Measurements from ENCODE around the gene NOS1.
"Not testable (repeated sequence)": the region's sequence is repeated elsewhere in the genome, so short reads cannot be mapped to it uniquely, and the experiment has no call there.

The NOS1 gene

DNA sequence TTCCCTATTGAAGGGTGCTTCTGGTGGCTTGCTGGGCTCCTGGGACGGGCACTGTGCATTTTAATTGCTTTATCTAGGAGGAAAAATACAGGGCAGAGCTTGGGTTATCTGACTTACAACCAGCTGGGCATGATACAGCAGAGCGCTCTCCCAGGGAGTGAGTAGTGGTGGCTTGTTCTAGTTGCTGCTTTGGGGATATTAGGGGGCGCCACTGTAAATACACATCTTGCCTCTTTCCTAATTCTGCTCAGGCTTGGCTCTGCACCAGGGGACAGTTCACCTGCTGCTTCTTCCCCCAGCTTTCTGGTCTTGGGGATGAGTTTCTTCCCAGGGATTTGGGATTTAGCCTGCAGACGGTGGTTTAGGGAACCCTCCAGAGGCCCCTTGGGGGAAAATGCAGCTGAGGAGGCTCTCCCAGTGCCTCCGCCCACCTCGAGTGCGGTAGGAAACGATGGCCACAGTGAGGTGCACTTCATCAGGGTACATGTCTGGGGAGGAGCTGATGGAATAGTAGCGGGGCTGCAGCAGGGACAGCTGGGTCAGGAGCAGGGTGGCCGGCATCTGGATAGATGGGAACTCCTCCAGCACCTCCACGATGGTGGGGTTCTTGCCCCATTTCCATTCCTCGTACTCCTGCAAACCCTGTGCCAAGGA lies 134.3 kb downstream of the NOS1 start:
- H3K9me3 ChIP-seq (ENCODE audit: severe bottlenecking) = no peaks in the 10 kb centered on the region
- no peak overlapping the region for H3K4me3 ChIP-seq (ENCODE audit: severe bottlenecking)
- no peaks in the 10 kb centered on the region for H3K27me3 ChIP-seq (ENCODE audit: insufficient read depth, poor library complexity, severe bottlenecking)
- H3K27ac ChIP-seq (ENCODE audit: poor library complexity, severe bottlenecking) = no peak overlapping the region
- H3K4me1 ChIP-seq (ENCODE audit: insufficient read depth, poor library complexity, severe bottlenecking) = no peaks in the 10 kb centered on the region
- H3K36me3 ChIP-seq (ENCODE audit: low read depth) = no peaks in the 10 kb centered on the region
- TF ChIP-seq CTCF (IDR thresholded peaks at IDR 0.05; ENCODE audit: poor library complexity, severe bottlenecking) = no peak
- ATAC-seq (ENCODE audit: low read depth) = no peak
- no peak for DNase-seq (ENCODE audit: low spot score)

- no peaks in the 10 kb centered on the region for H3K9me3 ChIP-seq (ENCODE audit: severe bottlenecking)
- no peaks in the 10 kb centered on the region for H3K27me3 ChIP-seq (ENCODE audit: insufficient read depth, poor library complexity, severe bottlenecking)
- no peak overlapping the region for H3K4me3 ChIP-seq (ENCODE audit: severe bottlenecking)
- no peaks in the 10 kb centered on the region for H3K4me1 ChIP-seq (ENCODE audit: insufficient read depth, poor library complexity, severe bottlenecking)
- no peak overlapping the region for H3K27ac ChIP-seq (ENCODE audit: poor library complexity, severe bottlenecking)
- H3K36me3 ChIP-seq (ENCODE audit: low read depth) = no peaks in the 10 kb centered on the region
- ATAC-seq (ENCODE audit: low read depth) (no peak), DNase-seq (ENCODE audit: low spot score) (no peak)
- no peak for TF ChIP-seq CTCF (IDR thresholded peaks at IDR 0.05; ENCODE audit: poor library complexity, severe bottlenecking)
Measured at GRCh38 chr12:117226505-117226904, 134.9 kb downstream of the NOS1 start.

- H3K36me3 ChIP-seq (ENCODE audit: low read depth) = no peaks in the 10 kb centered on the region
- H3K4me1 ChIP-seq (ENCODE audit: insufficient read depth, poor library complexity, severe bottlenecking) = no peaks in the 10 kb centered on the region
- DNase-seq (ENCODE audit: low spot score) (no peak), ATAC-seq (ENCODE audit: low read depth) (no peak)
- H3K4me3 ChIP-seq (ENCODE audit: severe bottlenecking) = no peak overlapping the region
- no peak for TF ChIP-seq CTCF (IDR thresholded peaks at IDR 0.05; ENCODE audit: poor library complexity, severe bottlenecking)
- H3K27ac ChIP-seq (ENCODE audit: poor library complexity, severe bottlenecking) = no peak overlapping the region
- H3K27me3 ChIP-seq (ENCODE audit: insufficient read depth, poor library complexity, severe bottlenecking) = no peaks in the 10 kb centered on the region
- no peaks in the 10 kb centered on the region for H3K9me3 ChIP-seq (ENCODE audit: severe bottlenecking)
Measured at GRCh38 chr12:117225179-117225578, 136.2 kb downstream of the NOS1 start.

DNA sequence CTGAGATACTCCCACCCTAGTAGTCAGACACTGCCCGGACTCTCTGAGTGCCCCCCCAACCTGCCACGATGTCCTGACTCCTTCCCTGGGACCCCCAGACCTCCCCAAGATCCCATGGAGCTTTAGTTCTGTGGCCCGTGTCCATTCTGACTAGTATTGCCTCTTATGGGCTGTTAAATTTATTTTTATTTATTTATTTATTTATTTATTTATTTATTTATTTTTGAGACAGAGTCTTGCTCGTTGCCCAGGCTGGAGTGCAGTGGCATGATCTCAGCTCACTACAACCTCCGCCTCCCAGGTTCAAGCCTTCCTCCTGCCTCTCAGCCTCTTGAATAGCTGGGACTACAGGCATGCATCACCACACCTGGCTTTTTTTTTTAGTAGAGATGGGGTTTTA lies 140.5 kb downstream of the NOS1 start:
- DNase-seq (ENCODE audit: low spot score); H3K4me1 ChIP-seq (ENCODE audit: insufficient read depth, poor library complexity, severe bottlenecking); ATAC-seq (ENCODE audit: low read depth); H3K9me3 ChIP-seq (ENCODE audit: severe bottlenecking); H3K27me3 ChIP-seq (ENCODE audit: insufficient read depth, poor library complexity, severe bottlenecking); H3K4me3 ChIP-seq (ENCODE audit: severe bottlenecking); H3K27ac ChIP-seq (ENCODE audit: poor library complexity, severe bottlenecking); H3K36me3 ChIP-seq (ENCODE audit: low read depth): not testable (repeated sequence)

DNA sequence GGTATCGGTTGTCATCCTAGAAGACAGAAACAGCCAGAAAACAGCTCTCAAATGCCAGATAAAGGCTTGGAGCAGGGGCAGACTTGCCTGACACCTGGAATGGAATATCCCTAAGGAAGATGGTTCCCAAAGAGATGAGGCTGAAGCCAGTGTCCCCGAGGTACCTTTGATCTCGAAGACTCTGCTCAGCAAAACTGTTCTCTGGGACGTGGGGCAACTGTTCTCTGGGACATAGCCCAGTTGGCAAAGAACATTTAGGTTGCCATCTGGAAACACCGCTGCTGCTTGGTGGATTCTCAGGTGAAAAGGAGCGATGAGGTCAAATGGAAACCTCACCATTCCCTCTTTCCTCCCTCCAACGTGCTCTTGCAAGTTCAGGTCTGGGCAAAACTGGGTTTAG lies 143.3 kb downstream of the NOS1 start:
- Histone ChIP-seq H3K36me3 (ENCODE audit: low read depth) (no peaks in the 10 kb centered on the region), H3K4me1 (ENCODE audit: insufficient read depth, poor library complexity, severe bottlenecking) (no peaks in the 10 kb centered on the region), H3K27ac (ENCODE audit: poor library complexity, severe bottlenecking) (no peak overlapping the region), H3K4me3 (ENCODE audit: severe bottlenecking) (no peak overlapping the region), H3K27me3 (ENCODE audit: insufficient read depth, poor library complexity, severe bottlenecking) (no peaks in the 10 kb centered on the region), H3K9me3 (ENCODE audit: severe bottlenecking) (no peaks in the 10 kb centered on the region)
- ATAC-seq (ENCODE audit: low read depth) (no peak), DNase-seq (ENCODE audit: low spot score) (no peak)
- TF ChIP-seq CTCF (IDR thresholded peaks at IDR 0.05; ENCODE audit: poor library complexity, severe bottlenecking) = no peak
